ENCODE data around the gene LIN9. TPM values are rescaled to one million over a fixed set of nuclear protein-coding genes. Genes with fewer than 3 reads are reported as not detected.
"Not testable (repeated sequence)": the region's sequence is repeated elsewhere in the genome, so short reads cannot be mapped to it uniquely, and the experiment has no call there.

LIN9 gene
- total RNA-seq, 2 donors from 2014 or later: 11.3 to 13.2 TPM

GRCh38 chr1:226211181-226211821, 97.7 kb downstream of the LIN9 start:
- Mint-ChIP-seq H3K4me1 (ENCODE audit: low read depth) (no peaks in the 10 kb centered on the region), H3K36me3 (ENCODE audit: insufficient read depth in 2 of 2) (no peaks in the 10 kb centered on the region), H3K4me3 (no peak overlapping the region), H3K27me3 (ENCODE audit: low read depth) (peaks cover 6% of the 10 kb centered on the region), H3K9me3 (no peaks in the 10 kb centered on the region), H3K27ac (no peak overlapping the region)
- DNase-seq (no peak), ATAC-seq (replicated peaks in 1 of 2) (no peak)

DNA sequence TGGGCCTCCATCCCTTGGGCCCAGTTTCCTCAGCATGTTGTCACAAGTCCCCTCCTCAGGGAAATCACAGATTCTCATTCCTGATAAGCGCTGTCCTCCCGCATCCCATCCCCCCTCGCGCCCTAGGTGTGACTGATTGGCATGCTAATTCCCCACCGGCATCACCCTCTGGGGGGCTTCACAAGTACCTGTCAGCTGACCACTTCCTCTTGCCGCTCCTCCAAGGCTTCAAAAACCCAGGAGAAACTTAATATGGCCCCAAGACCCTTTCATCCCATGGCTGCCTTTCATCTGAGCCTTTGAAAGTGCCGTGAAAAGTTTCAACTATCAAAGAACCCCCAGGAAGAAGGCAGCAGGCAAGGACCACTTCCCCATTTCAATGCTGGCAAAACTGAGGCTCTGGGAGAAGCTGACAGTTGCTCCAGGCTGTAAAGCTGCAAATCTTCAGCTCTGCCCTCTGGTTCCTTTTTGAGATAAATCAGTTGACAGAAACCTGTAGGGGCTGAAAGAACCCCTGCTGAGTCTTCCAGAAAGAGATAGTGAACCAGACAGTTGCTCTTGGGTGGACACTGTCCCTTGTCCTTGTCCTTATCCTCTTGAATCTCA, 98.3 kb downstream of the LIN9 start:
- no peaks in the 10 kb centered on the region for H3K36me3 Mint-ChIP-seq (ENCODE audit: insufficient read depth in 2 of 2)
- H3K27ac Mint-ChIP-seq: no peak overlapping the region
- H3K27me3 Mint-ChIP-seq (ENCODE audit: low read depth): peaks cover 6% of the 10 kb centered on the region
- no peak for ATAC-seq (replicated peaks in 1 of 2)
- no peak for DNase-seq
- H3K4me3 Mint-ChIP-seq: no peak overlapping the region
- H3K9me3 Mint-ChIP-seq: no peaks in the 10 kb centered on the region
- H3K4me1 Mint-ChIP-seq (ENCODE audit: low read depth): no peaks in the 10 kb centered on the region

DNA sequence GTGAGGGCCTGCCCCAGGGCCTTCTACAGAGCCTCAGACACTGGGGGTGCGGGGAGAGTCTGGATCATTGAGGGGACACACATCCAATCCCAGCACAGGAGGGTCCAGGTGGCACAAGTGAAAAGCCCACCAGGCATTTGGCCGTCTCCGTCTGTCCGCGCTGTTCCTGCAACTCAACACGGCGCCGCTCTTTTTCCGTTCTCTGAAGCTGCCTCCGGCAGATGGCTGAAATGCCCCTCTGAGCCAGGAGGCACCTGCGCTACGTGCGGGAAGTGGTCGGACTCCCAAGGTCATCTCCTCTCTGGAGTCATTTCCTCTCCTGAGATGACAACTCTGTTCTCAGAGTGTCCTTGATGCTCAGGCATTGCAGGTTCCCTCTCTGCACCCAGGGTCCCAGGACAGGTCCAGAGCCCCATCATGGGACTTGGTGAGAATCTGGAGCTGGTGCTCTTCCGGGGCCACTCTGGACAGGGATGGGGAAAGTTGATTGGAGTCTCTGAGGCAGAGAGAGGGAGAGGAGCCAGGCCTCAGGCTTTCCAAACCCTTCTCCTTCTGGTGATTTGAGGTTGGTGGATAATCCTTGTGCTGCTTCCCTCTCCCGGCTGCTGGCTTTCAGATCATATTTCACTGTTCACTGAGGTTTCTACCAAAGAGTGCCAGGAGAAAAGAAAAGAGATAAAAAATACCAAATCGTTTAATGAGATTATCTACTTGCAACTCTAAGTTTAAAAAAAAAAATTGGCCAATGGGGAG, 99.5 kb downstream of the LIN9 start:
- Mint-ChIP-seq H3K36me3 (ENCODE audit: insufficient read depth in 2 of 2) (no peaks in the 10 kb centered on the region), H3K9me3 (no peaks in the 10 kb centered on the region), H3K27ac (no peak overlapping the region), H3K4me1 (ENCODE audit: low read depth) (no peaks in the 10 kb centered on the region), H3K27me3 (ENCODE audit: low read depth) (peaks cover 6% of the 10 kb centered on the region), H3K4me3 (no peak overlapping the region)
- no peak for ATAC-seq (replicated peaks in 1 of 2)
- no peak for DNase-seq

GRCh38 chr1:226207048-226207447, 101.9 kb downstream of the LIN9 start:
- Mint-ChIP-seq H3K27ac (no peak overlapping the region), H3K36me3 (ENCODE audit: insufficient read depth in 2 of 2) (no peaks in the 10 kb centered on the region), H3K4me3 (no peak overlapping the region), H3K9me3 (no peaks in the 10 kb centered on the region), H3K27me3 (ENCODE audit: low read depth) (peaks cover 6% of the 10 kb centered on the region), H3K4me1 (ENCODE audit: low read depth) (no peaks in the 10 kb centered on the region)
- no peak for ATAC-seq (replicated peaks in 1 of 2)
- DNase-seq: no peak

GRCh38 chr1:226204198-226204597, 104.8 kb downstream of the LIN9 start:
- ATAC-seq (replicated peaks in 1 of 2) (no peak), DNase-seq (no peak)
- Mint-ChIP-seq H3K36me3 (ENCODE audit: insufficient read depth in 2 of 2) (no peaks in the 10 kb centered on the region), H3K4me3 (no peak overlapping the region), H3K4me1 (ENCODE audit: low read depth) (no peaks in the 10 kb centered on the region), H3K27ac (no peak overlapping the region), H3K9me3 (no peaks in the 10 kb centered on the region), H3K27me3 (ENCODE audit: low read depth) (peaks cover 17% of the 10 kb centered on the region)

- DNase-seq (no peak), ATAC-seq (replicated peaks in 1 of 2) (no peak)
- Mint-ChIP-seq H3K27me3 (ENCODE audit: low read depth) (peaks cover 17% of the 10 kb centered on the region), H3K27ac (no peak overlapping the region), H3K4me3 (no peak overlapping the region), H3K9me3 (no peaks in the 10 kb centered on the region), H3K36me3 (ENCODE audit: insufficient read depth in 2 of 2) (no peaks in the 10 kb centered on the region), H3K4me1 (ENCODE audit: low read depth) (no peaks in the 10 kb centered on the region)
Measured at GRCh38 chr1:226203655-226204054, 105.3 kb downstream of the LIN9 start.

DNA sequence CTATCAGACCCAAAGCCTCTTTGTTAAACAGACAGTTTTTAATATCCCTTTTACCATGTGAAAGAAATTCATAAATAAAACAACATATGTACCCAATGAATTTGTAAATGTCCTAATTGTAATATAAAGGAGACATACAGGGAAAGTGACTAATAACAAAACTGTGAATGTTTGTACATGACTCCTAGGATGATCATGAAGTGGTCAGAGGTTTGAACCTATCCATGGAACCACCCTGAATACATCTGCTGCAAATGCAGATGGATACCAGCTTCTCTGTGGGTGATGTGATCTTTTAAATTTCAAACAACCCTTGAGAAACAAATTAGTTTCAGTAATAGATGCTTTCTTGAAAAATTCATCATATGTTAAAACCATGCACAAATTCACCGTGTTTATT, 105.7 kb downstream of the LIN9 start:
- no peaks in the 10 kb centered on the region for H3K9me3 Mint-ChIP-seq
- H3K4me1 Mint-ChIP-seq (ENCODE audit: low read depth): no peaks in the 10 kb centered on the region

GRCh38 chr1:226202666-226203065, 106.3 kb downstream of the LIN9 start:
- H3K27ac Mint-ChIP-seq; H3K9me3 Mint-ChIP-seq; H3K4me1 Mint-ChIP-seq (ENCODE audit: low read depth); DNase-seq; ATAC-seq (replicated peaks in 1 of 2); H3K4me3 Mint-ChIP-seq; H3K36me3 Mint-ChIP-seq (ENCODE audit: insufficient read depth in 2 of 2): not testable (repeated sequence)
- H3K27me3 Mint-ChIP-seq (ENCODE audit: low read depth): peaks cover 17% of the 10 kb centered on the region

More for the DNA sequence above, 105.7 kb downstream of the LIN9 start:
- Mint-ChIP-seq H3K27ac (no peak overlapping the region), H3K36me3 (ENCODE audit: insufficient read depth in 2 of 2) (no peaks in the 10 kb centered on the region), H3K4me3 (no peak overlapping the region), H3K27me3 (ENCODE audit: low read depth) (peaks cover 17% of the 10 kb centered on the region)
- DNase-seq: no peak
- ATAC-seq (replicated peaks in 1 of 2): peak in 1 of 2 donors; percentile 44

DNA sequence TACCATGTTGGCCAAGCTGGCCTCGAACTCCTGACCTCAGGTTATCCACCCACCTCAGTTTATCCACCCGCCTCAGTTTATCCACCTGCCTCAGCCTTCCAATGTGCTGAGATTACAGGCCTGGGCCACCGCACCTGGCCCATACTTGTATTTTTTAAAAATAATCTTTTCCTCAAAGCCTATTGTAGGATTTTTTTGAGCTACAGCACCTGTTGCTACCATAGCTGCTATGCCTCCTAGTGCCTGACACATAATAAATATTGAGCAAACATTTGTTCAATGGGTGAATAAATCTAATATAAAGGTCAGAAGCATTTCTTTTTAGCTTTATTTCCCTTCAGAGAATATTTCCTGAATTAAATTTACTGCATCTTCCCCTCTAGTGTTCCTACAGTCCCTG, 106.7 kb downstream of the LIN9 start:
- no peaks in the 10 kb centered on the region for H3K9me3 Mint-ChIP-seq
- DNase-seq (no peak), ATAC-seq (replicated peaks in 1 of 2) (no peak)
- H3K27ac Mint-ChIP-seq: no peak overlapping the region
- no peak overlapping the region for H3K4me3 Mint-ChIP-seq
- H3K4me1 Mint-ChIP-seq (ENCODE audit: low read depth): peaks cover under 1% of the 10 kb centered on the region
- no peaks in the 10 kb centered on the region for H3K36me3 Mint-ChIP-seq (ENCODE audit: insufficient read depth in 2 of 2)
- H3K27me3 Mint-ChIP-seq (ENCODE audit: low read depth): peaks cover 17% of the 10 kb centered on the region

GRCh38 chr1:226201029-226201593, 107.9 kb downstream of the LIN9 start:
- no peak overlapping the region for H3K4me3 Mint-ChIP-seq
- DNase-seq (no peak), ATAC-seq (replicated peaks in 1 of 2) (no peak)
- peaks cover 11% of the 10 kb centered on the region for H3K27me3 Mint-ChIP-seq (ENCODE audit: low read depth)
- no peaks in the 10 kb centered on the region for H3K9me3 Mint-ChIP-seq
- no peaks in the 10 kb centered on the region for H3K36me3 Mint-ChIP-seq (ENCODE audit: insufficient read depth in 2 of 2)
- H3K4me1 Mint-ChIP-seq (ENCODE audit: low read depth): peaks cover 4% of the 10 kb centered on the region
- no peak overlapping the region for H3K27ac Mint-ChIP-seq

DNA sequence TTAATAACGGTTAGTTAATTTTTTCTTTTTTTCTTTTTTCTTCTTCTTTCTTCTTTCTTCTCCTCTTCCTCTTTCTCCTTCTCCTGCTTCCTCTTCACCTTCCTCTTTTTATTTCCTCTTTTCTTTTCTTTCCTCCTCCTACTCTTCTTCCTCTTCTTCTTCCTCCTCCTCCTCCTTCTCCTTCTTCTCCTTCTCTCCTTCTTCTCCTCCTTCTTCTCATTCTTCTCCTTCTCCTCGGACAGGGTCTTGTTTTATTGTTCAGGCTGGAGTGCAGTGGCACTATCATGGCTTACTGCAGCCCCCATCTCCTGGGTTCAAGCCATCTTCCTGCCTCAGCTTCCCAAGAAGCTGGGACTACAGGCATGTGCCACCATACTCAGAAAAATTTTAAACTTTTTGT, 109.0 kb downstream of the LIN9 start:
- Mint-ChIP-seq H3K4me1 (ENCODE audit: low read depth) (peaks cover 4% of the 10 kb centered on the region), H3K4me3 (no peak overlapping the region), H3K36me3 (ENCODE audit: insufficient read depth in 2 of 2) (no peaks in the 10 kb centered on the region), H3K27me3 (ENCODE audit: low read depth) (peaks cover 11% of the 10 kb centered on the region), H3K27ac (no peak overlapping the region), H3K9me3 (no peaks in the 10 kb centered on the region)
- ATAC-seq (replicated peaks in 1 of 2): no peak
- DNase-seq: no peak

DNA sequence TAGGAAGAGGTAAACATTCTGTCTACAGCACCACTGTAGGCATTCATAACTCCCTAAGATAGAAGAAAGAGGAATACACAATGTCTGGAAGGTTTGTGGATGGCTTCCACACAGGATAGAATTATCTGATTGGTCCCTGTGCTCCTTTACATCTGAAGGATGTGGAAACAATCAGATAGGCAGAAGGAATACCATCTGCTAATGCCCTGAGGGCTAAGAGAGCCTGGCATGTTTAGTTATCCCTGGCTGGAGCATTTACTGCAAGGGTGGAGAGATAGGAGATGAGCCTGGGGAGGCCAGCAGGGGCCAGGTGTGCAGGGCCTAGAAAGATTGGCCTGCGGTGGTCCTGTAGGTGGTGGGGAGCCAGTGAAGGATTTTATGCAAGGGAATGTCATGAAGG, 113.8 kb downstream of the LIN9 start:
- no peak overlapping the region for H3K4me3 Mint-ChIP-seq
- H3K9me3 Mint-ChIP-seq: no peaks in the 10 kb centered on the region
- H3K27me3 Mint-ChIP-seq (ENCODE audit: low read depth): peaks cover 6% of the 10 kb centered on the region

GRCh38 chr1:226187380-226187779, 121.6 kb downstream of the LIN9 start:
- H3K9me3 Mint-ChIP-seq: no peaks in the 10 kb centered on the region
- H3K4me3 Mint-ChIP-seq: peak overlapping the region; percentile 91 to 96
- peaks cover 30% of the 10 kb centered on the region for H3K4me1 Mint-ChIP-seq (ENCODE audit: low read depth)
- H3K27ac Mint-ChIP-seq: peak overlapping the region; percentile 95
- peaks cover 2 to 4% of the 10 kb centered on the region in 2 donors for H3K36me3 Mint-ChIP-seq (ENCODE audit: insufficient read depth in 2 of 2)
- no peaks in the 10 kb centered on the region for H3K27me3 Mint-ChIP-seq (ENCODE audit: low read depth)
- ATAC-seq (replicated peaks in 1 of 2) (no peak), DNase-seq (no peak)

More for the DNA sequence above, 113.8 kb downstream of the LIN9 start:
- Mint-ChIP-seq H3K27ac (no peak overlapping the region), H3K4me1 (ENCODE audit: low read depth) (peaks cover 4% of the 10 kb centered on the region), H3K36me3 (ENCODE audit: insufficient read depth in 2 of 2) (no peaks in the 10 kb centered on the region)
- ATAC-seq (replicated peaks in 1 of 2) (no peak), DNase-seq (no peak)
